Kidney epithelial cell (primary cell): Measurements from ENCODE around the gene PRDM7. TPM values are rescaled to one million over a fixed set of nuclear protein-coding genes. Genes with fewer than 3 reads are reported as not detected.
"Not testable (repeated sequence)": the region's sequence is repeated elsewhere in the genome, so short reads cannot be mapped to it uniquely, and the experiment has no call there.

ENCODE experiments used
- DNase-seq: peaks from one replicate; pipeline ENCODE4 v3.0.0-alpha.2; 2010; ENCODE audit warnings: low read depth
- H3K27me3 ChIP-seq: 2 replicates; pipeline ENCODE4 v1.6.0; 2011; ENCODE audit warnings: low read length; ENCODE audit not compliant: control insufficient read depth, insufficient read depth
- H3K36me3 ChIP-seq: 2 replicates; pipeline ENCODE4 v1.5.1; 2011; ENCODE audit warnings: low read length; ENCODE audit not compliant: control insufficient read depth, insufficient read depth
- H3K4me3 ChIP-seq: 2 replicates; pipeline ENCODE4 v1.5.1; 2011; ENCODE audit warnings: low read depth, mild to moderate bottlenecking, control low read depth, low read length
- total RNA-seq: library from RNA; depleted of rRNA; stranded (reverse); fragments of >200 nt; gene quantifications from 2 replicates; pipeline ENCODE4 v1.2.3, GENCODE V29; 2015
- TF ChIP-seq, protein P1 (sequence below): IDR thresholded peaks from 2 replicates; pipeline ENCODE4 v1.5.1; 2011; ENCODE audit warnings: mild to moderate bottlenecking, moderate library complexity, low read length, control low read depth, inconsistent platforms; ENCODE audit not compliant: insufficient read depth, poor library complexity, severe bottlenecking

Gene PRDM7
- total RNA-seq, 1 donor from 2014 or later, result not detected

DNA sequence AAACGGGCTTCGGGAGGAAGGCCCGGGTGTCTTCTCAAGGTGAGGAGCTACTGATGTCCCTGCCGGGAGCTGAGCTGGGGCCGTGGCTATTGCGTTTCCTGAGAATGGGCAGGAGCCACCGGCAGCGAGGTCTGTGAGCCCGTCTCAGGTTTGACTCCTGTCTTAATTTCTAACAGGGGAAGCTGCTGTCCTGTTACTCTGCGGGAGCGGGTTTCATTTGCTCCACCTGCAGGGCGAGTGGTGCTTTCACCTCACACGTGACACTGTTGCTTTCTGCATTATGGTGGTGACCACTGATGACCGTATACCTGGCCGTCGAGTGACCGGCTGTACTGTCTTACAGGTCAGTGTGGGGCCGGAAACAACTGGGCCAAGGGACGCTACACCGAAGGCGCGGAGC is 17.7 kb upstream of the PRDM7 start:
- DNase-seq, H3K4me3 ChIP-seq, H3K36me3 ChIP-seq, H3K27me3 ChIP-seq: not testable (repeated sequence)

DNA sequence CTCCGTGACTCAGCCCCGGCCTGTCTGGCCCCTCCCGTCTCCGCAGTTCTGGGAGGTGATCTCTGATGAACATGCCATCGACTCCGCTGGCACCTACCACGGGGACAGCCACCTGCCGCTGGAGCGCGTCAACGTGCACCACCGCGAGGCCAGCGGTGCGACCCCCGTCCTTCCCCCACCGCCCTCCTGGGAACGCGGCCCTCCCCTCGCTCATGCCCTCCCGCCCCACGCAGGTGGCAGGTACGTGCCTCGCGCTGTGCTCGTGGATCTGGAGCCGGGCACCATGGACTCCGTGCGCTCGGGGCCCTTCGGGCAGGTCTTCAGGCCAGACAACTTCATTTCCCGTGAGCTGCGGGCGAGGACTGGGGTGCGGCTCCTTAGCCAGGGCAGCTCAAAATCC is 17.2 kb upstream of the PRDM7 start:
- H3K4me3 ChIP-seq, DNase-seq, H3K36me3 ChIP-seq, H3K27me3 ChIP-seq: not testable (repeated sequence)

DNA sequence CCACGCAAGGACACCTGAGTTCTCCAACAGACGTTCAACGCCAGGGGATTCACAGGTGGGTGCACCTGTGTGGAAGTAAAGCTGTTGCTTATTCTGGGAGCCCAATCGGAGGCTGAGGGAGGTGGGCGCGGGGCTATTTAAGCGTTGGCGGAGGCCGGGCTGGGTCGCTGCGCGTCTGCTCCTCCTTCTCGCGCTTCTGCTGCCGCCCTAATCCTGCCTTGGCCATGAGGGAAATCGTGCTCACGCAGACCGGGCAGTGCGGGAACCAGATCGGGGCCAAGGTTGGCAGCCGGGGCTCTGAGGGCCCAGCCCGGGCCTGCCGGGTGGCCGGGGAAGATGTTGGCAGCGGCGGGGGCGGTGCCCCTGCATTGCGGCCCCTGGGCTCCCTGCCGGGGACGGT is 16.7 kb upstream of the PRDM7 start:
- DNase-seq, H3K27me3 ChIP-seq, H3K4me3 ChIP-seq, H3K36me3 ChIP-seq: not testable (repeated sequence)

DNA sequence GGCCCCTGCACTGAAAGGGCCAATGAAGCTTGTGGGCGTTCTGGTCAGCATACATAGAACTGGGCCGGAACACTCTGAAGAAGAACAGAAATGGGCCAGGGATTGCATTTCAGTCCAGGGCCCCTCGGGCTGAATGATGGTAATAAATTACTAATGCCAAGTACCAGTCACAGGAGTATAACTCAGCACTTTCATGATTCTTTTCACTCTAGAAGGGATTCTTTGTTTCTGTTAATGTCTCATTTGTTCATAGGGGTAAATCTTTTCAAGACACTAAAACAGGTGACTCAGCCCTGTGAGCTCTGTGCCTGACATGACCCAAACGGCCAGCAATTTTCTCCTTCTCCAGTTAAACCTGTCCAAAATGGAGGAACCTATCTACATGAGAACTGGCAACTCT is 15.7 kb upstream of the PRDM7 start:
- not testable (repeated sequence) for H3K27me3 ChIP-seq, H3K4me3 ChIP-seq, H3K36me3 ChIP-seq, DNase-seq

DNA sequence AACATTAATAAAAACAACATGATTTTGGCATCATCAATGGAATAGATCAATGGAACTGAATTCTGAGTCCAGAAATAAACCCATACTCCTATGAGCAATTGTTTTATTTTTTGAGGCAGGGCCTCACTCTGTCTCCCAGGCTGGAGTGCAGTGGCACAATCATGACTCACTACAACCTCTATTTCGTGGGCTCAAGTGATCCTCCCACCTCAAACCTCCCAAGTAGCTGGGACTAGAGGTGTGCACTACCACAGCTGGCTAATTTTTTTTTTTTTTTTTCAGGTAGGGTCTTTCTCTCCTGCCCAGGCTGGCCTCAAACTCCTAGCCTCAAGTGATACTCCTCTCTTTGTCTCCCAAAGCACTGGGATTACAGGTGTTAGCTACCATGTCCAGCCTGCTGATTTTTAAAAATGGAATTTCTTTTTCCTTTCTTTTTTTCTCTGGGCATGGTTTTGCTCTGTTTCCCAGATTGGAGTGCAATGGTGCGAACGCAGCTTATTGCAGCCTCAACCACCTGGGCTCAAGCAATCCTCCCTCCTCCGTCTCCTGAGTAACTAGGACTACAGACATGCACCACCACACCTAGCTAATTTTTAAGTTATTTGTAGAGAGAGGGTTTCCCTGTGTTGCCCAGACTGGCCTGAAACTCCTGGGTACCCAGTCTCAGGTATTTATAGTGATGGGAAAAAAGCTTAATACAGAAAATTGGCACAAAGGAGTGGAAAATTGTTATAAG is 7.3 kb upstream of the PRDM7 start:
- Histone ChIP-seq H3K36me3 (no peaks in the 10 kb centered on the region), H3K27me3 (no peaks in the 10 kb centered on the region), H3K4me3 (no peak overlapping the region)
- DNase-seq, result no peak
- TF ChIP-seq, protein P1, sequence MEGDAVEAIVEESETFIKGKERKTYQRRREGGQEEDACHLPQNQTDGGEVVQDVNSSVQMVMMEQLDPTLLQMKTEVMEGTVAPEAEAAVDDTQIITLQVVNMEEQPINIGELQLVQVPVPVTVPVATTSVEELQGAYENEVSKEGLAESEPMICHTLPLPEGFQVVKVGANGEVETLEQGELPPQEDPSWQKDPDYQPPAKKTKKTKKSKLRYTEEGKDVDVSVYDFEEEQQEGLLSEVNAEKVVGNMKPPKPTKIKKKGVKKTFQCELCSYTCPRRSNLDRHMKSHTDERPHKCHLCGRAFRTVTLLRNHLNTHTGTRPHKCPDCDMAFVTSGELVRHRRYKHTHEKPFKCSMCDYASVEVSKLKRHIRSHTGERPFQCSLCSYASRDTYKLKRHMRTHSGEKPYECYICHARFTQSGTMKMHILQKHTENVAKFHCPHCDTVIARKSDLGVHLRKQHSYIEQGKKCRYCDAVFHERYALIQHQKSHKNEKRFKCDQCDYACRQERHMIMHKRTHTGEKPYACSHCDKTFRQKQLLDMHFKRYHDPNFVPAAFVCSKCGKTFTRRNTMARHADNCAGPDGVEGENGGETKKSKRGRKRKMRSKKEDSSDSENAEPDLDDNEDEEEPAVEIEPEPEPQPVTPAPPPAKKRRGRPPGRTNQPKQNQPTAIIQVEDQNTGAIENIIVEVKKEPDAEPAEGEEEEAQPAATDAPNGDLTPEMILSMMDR, result no peak

DNA sequence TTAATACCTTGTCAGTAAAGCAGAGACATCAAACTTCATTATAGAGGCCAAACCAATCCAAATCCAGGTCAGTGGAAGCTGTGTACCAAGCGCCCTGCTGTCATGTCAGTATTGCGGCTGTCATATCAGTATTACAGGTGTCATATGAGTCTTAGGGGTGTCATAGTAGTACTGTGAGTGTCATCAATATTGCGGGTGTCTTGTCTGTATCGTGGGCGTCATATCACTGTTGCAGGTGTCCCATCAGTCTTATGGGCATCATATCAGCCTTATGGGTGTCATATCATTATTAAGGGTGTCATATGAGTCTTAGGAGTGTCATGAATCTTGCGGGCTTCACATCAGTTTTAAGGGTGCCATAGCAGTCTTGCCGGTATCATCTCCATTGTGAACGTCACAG is 6.0 kb upstream of the PRDM7 start:
- no peak for DNase-seq
- Histone ChIP-seq H3K36me3 (no peaks in the 10 kb centered on the region), H3K27me3 (no peaks in the 10 kb centered on the region), H3K4me3 (no peak overlapping the region)
- TF ChIP-seq, protein P1, result no peak

DNA sequence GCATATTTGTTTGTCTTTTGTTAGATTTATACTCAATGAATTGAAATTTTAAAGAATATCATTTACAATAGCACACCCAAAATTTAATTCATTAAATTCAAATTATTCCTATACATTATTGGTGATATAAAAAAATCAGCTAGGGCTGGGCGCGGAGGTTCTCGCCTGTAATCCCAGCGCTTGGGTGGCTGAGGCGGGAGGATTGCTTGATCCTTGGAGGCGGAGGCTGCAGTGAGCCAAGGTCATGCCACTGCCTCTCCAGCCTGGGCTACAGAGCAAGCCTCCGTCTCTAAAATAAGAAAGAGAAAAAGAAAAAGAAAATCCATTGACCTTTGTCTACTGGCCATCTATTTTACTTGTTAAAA is 4.5 kb upstream of the PRDM7 start:
- DNase-seq, result no peak
- Histone ChIP-seq H3K36me3 (no peaks in the 10 kb centered on the region), H3K4me3 (no peak overlapping the region), H3K27me3 (peaks cover 2% of the 10 kb centered on the region)
- TF ChIP-seq, protein P1, result no peak

DNA sequence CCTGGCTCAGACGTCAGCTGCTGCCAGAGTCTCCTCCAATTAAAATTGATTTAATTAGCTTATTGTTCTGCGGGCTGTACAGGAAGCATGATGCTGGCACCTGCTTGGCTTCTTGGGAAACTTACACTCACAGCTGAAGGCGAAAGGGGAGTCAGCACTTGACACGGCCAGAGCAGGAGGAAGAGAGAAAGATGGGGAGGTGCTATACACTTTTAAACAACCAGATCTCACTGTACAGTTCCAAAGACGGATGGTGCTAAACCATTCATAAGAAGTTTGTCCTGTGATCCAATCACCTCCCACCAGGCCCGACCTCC is 1.4 kb upstream of the PRDM7 start:
- TF ChIP-seq, protein P1, result no peak
- Histone ChIP-seq H3K4me3 (no peak overlapping the region), H3K27me3 (peaks cover 3% of the 10 kb centered on the region), H3K36me3 (no peaks in the 10 kb centered on the region)
- DNase-seq, result no peak
